T follicular helper cell (primary cell): Measurements from ENCODE around the gene SMARCA4.

Experiments used
- DNase-seq: peaks from one replicate; pipeline ENCODE4 v3.0.0-alpha.2; 2020; ENCODE audit warnings: low read depth

The SMARCA4 gene

DNA sequence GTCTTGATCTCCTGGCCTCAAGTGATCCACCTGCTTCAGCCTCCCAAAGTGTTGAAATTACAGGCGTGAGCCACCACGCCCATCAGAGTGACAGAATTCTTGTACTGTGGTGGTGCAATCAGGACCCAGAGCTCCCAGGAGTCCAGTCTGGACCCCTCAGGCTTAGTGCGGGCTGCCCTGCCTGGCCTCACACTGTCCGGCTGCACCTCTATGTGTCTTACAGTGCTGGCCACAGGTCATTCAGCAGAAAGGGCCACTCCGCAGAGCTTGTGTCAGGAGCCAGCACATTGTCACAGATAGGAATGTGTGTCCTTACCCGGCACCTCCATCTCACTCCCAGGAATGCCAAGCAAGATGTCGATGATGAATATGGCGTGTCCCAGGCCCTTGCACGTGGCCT lies 49.2 kb downstream of the SMARCA4 start:
- DNase-seq: no peak

DNA sequence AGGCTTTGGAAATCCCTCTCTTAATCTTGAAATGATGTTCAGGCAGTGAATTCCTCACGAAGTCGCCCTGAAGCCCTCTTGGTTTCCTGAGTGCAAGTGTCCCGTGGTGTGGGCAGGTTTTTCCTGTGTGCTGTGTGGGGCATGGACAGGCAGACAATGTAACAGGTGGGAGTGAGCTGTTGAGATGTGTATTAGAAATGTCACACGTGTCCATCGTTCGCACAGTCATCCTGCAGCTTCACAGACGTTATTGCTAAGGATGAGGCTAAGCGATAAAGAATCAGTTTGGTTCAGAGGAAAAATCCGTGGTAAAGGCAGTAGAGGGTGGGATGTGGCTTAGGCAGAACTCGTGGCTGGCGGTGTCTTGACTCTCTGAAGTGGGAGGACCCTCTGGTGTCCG lies 51.7 kb downstream of the SMARCA4 start:
- no peak for DNase-seq

DNA sequence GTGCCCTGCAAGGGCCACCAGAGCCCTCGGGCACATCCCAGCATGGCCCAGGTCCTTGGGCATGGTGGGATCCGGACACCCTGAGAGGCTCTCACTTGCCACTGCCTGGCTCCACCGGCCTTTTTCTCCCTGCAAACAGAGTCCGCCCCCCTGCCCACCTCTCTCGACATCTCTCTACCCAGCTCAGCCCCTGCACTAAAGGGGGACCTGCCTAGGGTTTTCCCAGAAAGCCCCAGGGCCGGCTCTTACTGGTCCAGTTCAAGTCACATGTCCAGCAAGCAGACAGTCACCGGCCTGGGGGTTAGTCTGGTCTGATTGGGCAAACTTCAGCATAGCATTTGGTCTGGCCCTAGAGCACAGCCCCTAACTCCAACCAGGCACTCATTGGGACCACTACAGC lies 52.9 kb downstream of the SMARCA4 start:
- no peak for DNase-seq

DNA sequence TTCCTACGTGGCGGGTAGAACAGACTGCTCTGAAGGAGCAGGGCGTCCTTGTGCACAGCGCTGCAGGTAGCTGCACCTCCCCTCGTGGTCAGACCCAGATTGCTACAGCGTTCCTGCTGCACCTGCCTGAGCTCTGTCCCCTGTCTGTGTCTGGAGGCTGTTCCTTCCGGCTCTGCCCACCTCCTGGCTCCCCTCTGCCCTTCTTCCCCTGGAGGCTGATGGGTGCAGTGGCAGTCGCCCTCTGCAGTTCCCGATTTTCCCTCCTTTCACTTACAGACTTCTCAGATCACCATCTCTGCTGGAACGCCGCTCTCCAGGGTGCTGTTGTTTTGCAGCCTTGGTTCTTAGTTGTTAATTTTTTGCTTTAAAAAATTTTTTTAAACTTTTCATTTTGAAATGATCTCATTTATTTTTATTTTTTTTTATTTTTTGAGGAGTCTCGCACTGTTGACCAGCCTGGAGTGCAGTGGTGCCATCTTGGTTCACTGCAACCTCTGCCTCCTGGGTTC lies 53.6 kb downstream of the SMARCA4 start:
- no peak for DNase-seq

DNA sequence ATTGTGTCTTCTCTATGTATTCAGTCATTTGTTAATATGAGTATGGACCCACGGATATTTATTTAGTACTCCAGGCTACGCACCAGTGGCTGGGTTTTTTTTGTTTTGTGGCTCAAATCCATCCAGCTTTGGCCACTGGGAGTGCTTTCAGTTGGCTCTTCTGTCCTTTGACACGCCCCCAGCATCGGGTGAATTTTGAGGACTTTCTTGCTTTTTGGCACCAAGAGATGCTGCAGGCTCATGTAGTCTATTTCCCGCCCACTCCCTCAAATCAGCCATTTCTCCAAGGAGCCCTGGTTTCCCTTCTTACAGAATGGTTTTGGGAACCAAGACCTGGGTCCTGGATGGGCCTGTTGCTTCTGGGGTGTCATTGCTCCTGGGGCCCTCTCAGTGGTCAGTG lies 55.8 kb downstream of the SMARCA4 start:
- no peak for DNase-seq

DNA sequence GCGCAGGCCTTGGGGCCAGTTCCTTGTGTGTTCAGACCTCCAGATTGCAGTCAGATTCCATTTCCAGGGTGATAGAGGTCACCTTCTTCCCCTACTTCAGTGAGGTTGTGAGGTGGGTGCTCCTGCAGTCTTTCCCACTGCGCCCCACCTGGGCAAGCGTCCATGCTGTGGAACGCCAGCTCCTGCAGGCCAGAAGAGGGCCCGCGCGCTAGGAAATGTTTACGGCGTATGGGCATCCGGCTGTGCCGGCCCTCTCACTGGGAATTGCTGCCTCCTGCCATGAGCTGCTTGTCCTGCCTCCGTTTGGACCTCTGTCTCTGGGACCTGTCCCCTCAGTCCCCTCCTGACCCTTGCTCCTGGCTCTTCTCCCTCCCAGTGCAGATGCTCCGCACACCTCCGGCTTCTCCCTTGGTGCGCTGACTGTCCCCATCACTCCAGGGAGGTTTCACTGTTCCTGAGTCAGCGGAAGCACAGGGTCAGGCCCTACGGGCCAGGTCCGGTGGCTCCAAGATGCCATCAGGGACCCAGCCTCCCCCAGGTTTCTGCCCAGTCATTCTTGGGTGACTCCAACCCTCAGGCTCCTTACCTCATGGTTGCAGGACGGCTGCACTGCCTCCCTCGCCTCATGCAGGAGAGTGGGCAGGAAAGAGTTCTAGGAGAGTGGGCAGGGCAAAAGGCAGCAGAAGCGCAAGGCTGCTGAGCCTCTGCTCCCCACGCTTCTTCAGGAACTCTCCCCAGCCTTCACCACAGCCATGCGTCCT lies 56.6 kb downstream of the SMARCA4 start:
- no peak for DNase-seq

DNA sequence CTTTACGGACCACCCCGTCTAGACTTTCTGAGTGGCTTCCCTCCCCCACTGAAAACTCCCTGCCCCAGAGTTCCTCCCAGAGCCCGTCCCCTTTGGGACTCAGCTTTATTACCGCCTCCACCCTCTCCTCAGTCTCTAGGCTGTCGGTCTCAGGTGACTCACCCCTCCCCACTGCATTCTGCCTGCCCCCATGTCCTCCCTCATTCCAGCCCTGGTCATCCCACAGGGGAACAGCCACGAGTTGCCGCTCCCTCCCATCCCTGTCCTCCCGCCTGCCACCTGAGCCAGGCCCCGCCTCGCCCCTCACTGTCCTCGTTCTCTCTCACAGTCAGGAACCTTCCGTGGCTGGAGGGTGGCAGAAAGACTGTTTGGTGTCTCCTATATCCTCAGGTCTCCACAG lies 57.3 kb downstream of the SMARCA4 start:
- DNase-seq: no peak

DNA sequence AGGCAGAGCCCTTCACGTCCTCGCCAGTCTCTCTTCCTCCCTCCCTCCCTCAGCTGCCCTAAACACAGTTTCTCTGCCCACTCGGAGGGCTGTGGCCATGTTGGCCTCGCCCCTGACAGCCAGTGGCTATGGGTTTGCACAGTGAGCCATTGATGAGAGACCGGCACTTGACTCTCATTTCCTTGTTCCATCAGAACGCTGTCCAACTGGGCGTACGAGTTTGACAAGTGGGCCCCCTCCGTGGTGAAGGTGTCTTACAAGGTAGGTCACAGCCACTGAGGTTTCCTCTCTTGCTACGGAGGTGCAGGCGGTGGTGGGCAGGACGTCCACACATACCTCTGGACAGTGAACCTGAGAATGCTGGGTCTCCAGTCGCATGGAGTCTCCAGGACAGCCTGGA lies 57.9 kb downstream of the SMARCA4 start:
- no peak for DNase-seq

DNA sequence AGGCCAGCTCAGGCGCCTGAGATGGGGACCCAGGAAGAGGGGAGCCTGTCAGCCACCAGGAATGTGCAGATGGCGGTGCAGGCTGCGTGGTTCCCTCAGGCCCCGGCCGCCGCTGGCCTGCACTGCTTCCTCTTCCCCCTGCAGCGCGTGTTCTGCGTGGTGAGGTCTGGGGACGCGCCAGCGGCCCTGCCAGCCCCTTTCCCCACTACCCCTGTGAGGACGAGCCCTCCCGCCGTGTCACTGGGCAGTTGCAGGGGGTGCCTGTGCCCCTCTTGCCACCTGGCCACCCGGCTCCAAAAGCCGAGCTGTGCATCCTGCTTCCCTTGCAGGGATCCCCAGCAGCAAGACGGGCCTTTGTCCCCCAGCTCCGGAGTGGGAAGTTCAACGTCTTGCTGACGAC lies 58.4 kb downstream of the SMARCA4 start:
- DNase-seq: no peak

DNA sequence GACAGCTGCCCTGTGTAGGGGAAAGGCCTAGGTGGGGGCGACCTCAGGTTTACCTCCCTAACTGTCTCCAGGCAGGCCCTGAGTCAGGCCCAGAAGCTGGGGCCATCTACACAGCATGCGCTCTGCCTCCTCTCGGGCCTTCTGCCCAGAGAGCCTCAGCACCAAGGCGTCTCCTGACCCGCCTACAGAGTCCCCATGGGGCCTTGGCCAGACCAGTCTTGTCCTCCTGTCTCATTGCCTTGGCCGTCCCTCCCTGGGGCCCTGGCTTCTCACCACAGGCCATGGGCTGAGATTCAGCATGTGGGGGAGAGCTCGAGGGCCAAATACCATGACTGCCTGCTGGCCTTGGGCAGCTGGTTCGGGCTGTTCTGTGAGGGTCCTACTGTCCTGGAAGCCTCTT lies 59.0 kb downstream of the SMARCA4 start:
- no peak for DNase-seq

DNA sequence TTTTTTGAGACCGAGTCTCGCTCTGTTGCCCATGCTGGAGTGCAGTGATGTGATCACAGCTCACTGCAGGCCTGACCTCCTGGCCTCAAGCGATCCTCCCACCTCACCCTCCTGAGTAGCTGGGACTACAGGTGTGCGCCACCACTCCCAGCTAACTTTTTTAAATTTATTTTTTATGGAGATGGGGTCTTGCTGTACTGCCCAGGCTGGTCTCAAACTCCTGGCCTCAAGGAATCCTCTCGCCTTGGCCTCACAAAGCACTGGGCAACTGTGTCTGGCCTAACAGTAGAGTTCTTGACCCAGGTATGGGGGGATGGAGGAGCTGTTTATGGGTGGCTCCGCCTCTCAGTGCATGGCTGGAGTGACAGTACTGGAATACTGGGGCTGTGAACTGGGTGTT lies 59.6 kb downstream of the SMARCA4 start:
- no peak for DNase-seq

DNA sequence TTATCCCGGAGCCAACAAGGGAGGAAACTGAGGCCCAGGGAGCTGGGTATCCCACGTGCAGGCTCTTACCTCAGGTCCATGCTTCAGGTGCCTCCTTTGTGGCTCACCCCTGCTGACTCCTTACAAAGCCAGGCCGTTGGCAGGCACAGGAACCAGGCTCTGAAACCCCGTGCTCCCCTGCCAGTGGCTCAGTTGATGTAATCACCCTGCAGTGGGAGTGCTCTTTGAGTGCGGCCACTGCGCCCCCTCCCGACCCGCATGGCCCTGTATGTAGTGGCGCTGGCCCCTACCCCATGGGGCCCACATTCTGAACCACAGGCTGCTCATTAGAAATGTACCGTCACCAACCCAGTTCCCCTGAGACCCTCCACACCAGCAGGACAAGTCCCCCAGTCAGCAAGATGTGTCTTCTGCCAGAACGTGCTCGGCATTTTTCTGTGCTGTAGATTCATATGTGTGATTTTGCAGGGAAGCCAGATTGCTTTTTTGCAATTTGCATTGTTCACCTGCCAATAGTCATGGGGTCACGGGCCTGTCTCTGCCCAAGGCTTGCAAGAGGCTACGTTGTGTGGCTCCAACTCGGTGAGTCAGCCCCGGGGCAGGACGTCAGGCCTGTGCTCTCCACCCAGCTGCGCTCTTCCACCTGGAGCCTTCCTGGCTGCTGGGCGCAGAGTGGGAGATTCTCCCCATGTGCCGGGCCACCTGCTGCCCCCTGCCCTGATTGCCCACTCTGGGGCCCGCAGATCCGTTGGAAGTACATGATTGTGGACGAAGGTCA lies 60.3 kb downstream of the SMARCA4 start:
- no peak for DNase-seq

DNA sequence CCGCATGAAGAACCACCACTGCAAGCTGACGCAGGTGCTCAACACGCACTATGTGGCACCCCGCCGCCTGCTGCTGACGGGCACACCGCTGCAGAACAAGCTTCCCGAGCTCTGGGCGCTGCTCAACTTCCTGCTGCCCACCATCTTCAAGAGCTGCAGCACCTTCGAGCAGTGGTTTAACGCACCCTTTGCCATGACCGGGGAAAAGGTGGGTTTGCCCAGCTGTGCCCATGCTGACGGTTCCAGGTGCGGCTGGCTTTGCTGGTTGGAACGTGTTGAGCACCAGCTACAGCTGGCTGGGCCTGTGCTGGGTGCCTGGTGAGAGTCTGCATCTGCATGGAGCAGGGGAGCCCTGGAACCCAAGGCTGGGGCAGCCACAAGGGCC lies 60.9 kb downstream of the SMARCA4 start:
- DNase-seq: no peak

DNA sequence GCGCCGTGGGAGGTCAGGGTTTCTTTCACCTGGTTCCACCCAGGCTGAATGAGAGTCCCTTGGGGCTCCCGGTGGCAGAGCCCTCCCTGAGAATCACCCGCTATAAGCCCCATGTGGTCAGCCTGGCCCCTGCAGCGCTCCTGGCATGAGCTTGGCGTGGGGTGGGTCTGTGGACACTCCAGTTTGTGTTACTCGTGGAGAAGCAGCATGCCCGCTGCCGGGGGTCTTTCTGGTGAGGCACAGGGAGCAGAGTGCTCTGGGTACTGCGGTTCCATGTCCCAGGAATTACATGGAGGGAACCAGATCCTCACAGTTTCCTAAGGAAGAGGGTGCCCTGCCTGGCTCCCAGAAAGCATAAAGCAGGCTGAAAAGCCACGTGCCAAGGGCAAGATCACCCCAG lies 62.2 kb downstream of the SMARCA4 start:
- DNase-seq: no peak

DNA sequence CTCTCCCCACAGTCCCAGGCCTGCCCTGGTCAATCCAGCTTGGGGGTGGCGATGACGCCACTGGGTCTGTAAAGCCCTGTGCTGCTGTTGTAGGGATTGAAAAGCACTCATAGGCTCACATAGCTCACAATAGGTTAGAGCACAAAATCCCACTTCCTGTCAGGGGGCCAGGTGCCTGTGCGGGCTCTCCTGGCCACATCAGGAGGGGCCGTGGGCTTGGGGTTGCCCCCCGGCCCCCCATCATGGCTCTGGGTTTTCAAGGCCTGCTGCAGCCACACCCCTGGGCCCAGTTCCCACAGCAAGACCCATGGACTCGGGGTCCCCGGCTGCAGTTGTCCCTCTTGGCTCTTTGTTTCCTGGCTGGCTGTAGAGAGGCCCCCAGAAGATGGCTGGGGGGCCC lies 62.9 kb downstream of the SMARCA4 start:
- DNase-seq: no peak

DNA sequence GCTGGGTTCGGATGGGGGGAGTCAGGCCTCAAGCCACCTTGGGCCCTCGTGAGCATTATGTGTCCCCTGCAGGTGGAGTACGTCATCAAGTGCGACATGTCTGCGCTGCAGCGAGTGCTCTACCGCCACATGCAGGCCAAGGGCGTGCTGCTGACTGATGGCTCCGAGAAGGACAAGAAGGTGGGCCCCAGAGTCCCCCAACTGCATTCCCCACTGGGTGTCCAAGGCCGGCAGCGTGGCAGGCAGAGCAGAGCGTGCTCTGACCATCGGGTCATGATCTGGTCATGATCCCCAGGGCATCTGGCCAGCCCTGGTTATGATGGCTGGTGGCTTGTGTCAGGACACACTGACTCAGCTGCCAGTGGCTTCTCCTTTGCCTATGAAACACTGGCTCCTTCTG lies 63.4 kb downstream of the SMARCA4 start:
- no peak for DNase-seq

DNA sequence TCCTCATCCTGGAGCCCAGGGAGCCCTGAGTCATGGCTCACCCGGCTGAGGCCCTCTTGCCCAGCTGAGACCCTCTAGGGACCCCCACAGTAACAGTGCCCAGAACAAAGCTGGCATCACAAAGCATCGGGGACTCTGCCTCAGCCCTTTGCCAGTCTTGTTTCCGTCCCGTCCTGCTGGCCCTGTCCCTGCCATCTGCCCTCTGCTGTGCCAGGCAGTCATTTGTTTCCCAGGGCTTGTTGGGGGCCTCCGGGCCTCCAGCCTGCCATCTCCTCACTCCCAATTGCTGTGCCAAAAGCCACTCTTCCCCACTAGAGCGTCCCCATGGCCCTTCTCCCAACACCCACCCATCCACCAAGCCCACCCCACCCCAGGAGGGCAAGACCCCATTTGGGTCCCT lies 64.2 kb downstream of the SMARCA4 start:
- DNase-seq: no peak

DNA sequence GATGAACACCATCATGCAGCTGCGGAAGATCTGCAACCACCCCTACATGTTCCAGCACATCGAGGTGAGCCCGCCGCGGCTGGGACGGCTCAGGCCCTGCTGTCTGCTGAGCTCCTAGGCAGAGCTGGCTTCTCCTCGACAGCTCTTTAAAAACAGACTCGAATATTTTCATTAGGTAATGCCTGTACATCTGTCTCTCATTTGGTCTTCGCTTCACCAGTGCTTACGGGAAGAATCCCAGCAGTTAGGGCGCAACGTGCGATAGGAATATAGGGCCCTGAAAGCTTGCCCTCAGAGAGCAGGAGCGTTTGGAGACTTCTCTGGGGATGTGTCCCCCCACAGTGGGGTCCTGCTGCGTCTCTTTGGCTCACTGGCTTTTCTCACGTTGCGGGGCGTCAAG lies 64.6 kb downstream of the SMARCA4 start:
- no peak for DNase-seq

DNA sequence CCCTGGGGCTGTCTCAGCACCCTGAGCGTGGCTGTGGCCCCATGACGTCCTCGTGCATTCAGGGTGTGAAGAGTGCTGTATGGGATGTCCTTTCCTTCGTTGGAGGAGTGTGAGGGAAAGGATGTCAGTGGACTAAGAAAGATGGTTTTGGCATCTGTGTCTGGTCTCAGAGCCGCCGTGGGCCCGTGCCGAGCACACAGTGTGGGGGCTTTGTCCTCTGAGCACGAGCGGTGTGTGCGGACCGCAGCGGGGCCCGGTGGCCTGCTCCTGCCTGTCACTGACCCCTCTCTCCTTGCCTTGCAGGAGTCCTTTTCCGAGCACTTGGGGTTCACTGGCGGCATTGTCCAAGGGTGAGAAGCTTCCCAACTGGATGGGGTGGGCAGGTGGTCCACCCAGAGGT lies 65.2 kb downstream of the SMARCA4 start:
- no peak for DNase-seq

DNA sequence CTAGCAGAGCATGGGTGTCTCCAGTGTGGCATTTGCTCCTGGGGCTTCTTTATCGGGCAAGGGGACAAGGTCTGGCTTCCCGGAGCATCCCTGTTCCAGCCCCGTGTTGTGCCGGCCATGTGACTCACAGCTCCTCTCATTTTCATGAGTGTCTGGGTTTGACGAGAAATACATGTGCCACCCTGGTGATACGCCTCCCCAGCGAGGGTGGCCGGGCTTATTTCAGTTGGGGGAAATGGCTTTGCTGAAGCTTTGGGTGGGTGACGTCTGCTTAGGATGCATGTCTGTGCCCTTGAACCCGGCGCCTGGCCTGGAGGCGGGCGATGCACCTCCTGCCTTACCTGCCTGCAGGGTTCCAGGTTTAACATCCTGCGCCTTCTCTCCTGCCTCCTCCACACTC lies 66.6 kb downstream of the SMARCA4 start:
- DNase-seq: no peak

DNA sequence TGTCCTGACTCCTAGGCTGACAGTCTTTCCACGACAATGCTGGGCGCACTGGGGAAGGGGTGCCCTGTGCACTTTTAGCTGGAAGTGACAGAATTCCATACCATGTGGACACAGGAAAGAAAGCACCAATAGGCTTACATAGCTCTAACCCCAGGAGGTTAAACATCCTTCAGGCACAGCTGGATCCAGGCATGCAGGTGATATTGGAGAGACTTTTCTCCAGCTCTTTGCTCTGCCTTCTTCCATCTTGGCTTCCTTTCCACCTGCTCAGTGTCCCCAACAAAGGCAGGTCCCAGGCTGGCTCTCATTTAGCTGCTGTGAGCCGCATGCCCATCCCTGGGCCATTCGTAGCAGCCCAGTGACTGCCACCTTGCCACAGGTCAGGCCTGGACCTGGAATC lies 67.3 kb downstream of the SMARCA4 start:
- no peak for DNase-seq

DNA sequence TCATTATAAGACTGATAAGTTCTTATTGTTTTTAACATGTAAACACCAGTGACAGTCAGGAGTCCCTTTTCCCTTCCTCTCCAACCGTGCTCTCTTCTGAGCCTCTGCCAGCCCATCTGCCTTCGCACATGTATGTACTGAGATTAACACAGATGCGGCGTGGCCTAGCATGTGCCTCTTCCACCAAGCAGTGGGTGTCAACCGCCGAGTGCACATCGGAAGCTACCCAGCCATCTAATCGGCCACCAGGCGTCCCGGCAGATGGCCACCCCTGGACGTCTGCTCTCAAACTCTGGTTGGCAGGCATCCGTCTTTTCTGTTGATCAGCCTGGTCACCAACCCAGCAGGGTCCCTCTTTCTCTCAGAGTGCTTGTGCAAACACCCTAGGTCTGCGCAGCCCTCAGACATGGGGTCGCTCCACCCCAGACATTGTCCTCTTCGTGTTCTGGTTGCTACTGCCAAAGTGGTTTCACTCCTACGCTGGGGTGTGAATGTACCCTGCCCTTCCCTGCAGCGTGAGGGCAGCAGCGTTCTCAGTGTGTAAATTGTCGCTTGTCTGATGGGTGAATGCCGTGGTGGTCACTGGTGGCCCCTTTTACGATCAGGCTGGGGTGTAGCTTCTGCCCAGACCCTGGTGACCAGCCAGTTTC lies 70.7 kb downstream of the SMARCA4 start:
- no peak for DNase-seq

DNA sequence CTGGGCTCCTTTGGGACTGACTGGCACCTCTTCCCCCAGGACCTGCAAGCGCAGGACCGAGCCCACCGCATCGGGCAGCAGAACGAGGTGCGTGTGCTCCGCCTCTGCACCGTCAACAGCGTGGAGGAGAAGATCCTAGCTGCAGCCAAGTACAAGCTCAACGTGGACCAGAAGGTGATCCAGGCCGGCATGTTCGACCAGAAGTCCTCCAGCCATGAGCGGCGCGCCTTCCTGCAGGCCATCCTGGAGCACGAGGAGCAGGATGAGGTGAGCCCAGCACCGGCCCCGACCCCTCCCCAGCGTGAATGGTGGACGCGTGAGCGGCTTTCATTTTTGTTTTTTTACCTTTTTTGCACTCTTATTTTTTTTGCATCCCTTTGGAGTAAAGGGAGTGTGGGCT lies 72.4 kb downstream of the SMARCA4 start:
- no peak for DNase-seq
